HG02938 (cell line): ENCODE results near the gene GMPPB.

ENCODE experiments used
- ATAC-seq: cut with Tn5 transposase; IDR thresholded peaks from one replicate; pipeline ENCODE4 v1.9.1; 2021; ENCODE audit warnings: mild to moderate bottlenecking, moderate library complexity; ENCODE audit not compliant: unreplicated experiment

The GMPPB gene

DNA sequence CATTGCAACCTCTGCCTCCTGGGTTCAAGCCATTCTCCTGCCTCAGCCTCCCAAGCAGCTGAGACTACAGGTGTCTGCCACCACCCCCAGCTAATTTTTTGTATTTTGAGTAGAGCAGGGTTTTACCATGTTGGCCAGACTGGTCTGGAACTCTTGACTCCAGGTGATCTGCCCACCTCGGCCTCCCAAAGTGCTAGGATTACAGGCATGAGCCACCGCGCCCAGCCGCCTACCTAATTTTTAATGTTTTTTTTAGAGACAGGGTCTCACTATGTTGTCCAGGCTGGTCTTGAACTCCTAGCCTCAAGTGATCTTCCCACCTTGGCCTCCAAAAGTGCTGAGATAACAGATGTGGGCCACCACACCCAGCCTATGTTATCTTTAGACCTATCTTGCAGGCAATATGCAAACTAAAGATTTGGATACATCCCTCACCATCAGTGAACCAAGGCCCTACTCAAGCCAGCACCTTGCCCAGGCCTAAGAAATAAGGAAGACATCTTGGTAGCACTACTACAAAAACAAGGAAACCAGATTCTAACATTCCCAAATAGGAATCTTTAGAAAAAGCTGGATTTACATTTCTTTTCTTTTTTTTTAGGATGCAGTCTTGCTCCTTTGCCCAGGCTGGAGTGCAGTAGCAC, 6.3 kb upstream of the GMPPB start:
- ATAC-seq = no peak

DNA sequence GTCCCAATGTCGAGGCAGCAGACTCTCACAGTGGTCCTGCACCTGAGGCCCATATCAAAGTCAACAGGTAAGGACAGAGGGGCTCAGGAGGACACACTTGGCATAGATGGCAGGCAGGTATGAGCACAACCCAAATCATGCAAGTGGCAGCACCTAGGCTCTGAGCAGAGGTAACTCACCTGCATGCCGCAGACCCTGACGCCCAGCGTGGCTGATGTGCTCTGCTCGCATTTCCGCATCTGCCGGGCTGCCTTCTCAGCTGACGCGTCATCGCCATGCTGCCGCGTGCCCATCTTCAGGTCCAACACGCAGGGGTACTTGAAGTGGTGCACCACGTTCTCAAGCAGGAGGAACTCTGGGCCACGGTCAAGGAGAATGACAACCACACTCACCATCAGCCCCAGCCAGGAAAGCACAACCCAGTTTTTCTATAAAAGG, 4.2 kb upstream of the GMPPB start:
- no peak for ATAC-seq

- ATAC-seq = no peak
Observed at GRCh38 chr3:49727154-49727923, 3.6 kb upstream of the GMPPB start.

DNA sequence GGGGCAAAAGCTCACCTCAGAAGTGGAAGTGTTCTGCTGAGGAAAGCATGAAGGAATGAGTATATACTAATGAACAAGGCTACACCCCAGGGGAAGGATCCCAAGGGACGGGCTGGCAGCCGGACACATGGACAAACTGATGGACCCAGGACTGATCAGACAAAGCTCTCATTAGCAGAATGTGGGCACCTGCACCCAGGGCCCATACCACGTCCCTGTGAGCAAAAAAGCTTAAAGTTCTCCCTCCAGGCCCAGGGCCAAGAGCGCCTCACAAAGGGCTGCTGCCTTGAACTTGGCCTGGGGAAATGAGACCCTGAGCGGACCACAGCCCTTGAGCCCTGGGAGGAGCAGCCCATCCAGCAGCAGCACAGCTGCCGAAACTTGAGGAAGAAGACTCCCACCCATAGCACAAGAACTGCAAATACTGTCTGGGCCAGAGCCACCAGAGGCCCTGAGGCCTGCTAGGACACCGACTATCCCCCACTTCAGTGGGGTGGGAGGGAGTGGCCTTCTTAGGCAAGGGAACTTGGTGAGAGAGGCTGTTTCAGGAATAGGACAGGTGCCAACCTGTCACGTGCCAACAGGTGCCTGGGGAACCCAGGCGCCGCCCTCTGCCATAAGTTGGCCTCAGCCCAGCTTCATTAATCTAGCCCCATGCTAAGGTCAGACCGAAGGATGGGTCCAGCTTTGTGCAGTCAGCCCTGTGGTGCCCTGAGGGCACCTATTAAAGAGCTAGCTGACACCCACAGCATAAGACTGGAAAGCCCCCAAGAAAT, 2.3 kb upstream of the GMPPB start:
- ATAC-seq = no peak

GRCh38 chr3:49724586-49724985, 835 bp upstream of the GMPPB start:
- ATAC-seq = no peak

GRCh38 chr3:49723296-49723627, 489 bp downstream of the GMPPB start:
- ATAC-seq = no peak

GRCh38 chr3:49722896-49723295, 855 bp downstream of the GMPPB start:
- ATAC-seq = no peak

GRCh38 chr3:49721896-49722781, 1.6 kb downstream of the GMPPB start:
- no peak for ATAC-seq

DNA sequence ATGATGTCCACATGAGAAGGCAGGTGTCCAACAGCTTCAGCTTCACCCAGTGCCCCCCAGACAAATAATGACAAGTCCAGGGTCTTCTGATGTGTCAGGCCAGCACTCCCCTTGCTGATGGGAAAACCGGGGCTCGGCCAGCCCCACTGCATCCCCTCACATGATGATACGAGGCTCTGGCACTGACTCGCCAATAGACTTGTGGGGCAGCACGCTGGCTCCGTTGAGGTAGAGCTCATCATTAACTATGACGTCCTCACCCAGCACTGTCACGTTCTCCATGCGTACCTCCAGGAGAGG, 2.2 kb downstream of the GMPPB start:
- no peak for ATAC-seq

GRCh38 chr3:49720855-49721595, 2.7 kb downstream of the GMPPB start:
- no peak for ATAC-seq

DNA sequence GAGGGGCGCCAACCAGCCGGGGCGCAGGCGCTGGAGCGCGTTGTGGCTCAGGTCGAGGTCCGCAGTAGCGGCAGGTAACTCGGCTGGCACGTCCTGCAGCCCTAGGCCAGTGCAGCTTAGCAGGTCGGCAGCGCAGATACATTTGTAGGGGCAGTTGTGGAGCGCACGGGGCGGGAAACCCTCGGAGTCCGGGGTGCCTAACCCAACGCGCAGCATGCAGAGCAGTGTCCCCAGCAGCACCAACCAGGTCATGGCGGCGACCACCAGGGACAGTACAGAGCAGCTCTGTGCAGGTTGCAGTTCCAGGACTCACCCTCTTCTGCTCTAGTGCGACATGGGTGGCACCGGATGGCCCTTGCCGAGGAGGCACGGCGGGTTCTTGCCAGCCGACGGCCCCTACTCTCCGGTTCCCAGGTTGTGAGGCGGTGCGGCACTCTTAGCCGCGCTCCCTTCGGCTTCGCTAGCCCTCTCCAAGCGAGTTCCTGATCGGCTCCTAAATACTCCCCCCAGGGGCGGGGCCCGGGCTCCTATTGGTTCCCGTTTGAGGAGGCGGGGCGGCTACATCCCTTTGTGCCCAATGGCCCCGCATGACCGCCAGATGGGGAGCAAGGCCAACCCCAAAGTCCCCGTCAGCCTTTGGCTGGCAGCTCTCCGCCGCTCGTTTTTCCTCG, 4.4 kb downstream of the GMPPB start, which contains the start of gene AMIGO3:
Gene AMIGO3, minus strand, starts transcription at position 471 of the 671 bp plus-strand sequence. Its CDS starts 219 bp downstream, at position 252.
- ATAC-seq = peak; percentile 50

DNA sequence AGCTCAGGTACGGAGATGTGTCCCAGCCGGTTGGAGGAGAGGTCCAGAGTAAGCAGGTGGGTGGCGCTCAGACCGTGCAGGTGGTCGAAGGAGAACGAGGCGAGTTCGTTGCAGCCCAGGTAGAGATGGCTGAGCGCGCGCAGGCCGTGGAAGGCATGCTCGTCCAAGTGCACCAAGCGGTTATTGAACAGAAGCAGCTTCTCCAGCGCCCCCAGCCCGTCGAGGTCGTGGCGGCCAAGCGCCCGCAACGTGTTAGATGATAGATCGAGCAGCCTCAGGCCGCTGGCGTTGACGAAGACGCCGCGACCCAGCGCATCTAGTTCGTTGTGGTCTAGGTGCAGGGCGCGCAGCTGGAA, 4.9 kb downstream of the GMPPB start:
- no peak for ATAC-seq

DNA sequence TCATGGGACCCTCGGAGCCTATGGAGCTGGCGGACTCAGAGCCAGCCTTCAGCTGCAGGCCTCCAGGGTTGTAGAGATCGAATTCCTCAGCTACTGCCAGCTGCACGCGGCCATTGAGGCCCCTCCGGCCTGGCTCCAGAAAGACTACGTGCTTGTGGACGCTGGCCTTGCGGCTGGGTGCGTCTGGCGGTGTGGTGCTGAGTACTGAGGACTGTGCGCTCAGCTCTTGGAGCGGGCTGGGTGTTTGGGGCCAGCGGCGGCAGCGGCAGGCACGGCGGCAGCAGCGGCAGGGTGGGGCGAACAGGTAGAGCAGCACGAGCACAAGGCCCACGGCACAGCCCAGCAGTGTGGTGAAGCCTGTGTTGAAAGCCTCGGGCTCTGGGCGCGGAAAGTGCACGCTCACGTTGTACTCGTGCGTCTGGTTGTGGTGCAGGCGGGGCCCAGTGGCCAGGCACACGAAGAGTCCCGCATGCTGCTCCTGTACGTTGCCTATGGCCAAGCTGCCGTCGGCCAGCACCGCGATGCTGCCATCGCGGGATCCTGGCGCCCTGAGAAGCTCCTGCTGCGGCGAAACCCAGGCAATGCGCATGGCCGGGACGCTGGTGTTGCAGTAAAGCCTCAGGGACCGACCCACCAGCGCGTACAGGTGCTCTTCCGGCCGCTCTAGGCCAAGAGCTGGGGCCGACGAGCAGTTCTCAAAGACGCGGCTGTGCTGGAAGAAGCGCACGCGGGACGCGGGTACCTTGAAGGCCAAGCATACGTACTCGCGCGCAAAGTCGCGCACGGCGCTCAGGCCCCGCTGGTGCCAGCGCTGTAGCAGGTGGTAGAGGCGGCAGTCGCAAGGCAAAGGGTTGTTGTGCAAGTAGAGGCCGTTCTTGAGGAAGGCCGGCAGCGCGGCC, 5.5 kb downstream of the GMPPB start:
- no peak for ATAC-seq

DNA sequence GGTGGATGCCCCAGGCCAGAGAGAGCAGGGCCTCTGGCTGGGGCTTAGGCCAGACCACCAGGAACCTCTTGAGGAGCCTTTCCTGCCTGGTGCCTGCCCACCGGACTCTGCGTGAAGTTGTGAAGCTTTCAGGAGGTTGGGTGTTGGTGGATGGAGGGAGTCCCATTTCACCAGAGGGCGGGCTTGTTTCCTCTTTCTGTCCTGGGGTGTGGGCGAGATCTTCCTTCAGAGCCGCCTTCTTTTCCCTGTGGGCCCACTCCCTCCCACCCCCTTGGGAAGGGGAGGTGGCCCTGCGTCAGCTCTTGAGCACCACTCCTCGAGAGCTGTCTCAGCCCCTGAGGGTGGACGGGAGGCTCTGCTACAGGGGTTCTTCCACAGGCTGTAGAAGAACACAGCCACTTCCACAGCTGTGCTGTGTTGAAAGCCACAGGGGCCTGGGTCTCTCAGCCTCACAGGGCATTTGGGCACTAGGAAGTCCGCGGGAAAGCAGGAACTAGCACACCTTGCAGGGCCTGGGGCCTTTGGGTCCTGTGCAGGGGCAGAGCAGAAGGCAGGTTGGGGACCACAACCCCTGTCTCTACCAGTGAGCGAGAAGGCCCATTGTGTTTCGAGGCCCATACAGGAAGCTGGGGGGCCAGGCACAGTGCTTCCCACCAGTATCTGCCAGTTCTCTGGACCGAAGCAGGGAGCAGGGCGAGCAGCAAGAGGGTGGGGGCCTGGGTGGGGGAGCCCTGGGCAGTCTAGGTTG, 6.4 kb downstream of the GMPPB start:
- ATAC-seq = no peak

DNA sequence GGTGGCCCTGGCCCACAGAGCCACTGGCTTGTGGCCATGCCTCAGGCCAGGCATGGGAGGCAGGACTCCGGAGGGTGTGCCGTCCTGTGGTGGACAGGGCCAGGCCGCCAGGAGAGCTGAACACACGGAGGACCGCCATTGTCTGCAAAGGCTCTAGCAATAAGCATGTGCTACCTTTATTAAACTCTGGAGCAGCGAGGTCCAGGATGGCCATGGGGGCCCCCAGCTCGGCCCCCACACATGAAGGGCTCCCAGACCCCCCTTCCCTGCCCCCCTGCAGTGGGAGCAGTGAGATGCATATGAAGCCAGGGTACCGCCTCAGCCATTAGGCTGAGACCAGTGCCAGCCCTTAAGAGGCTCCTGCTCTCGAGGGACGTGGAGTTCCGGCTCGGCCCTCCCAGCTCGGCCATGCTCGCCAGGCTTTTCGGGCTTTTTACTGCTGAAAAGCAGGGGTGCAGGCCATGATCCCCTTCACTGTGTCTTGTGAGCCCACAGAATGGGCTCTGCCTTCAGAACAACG, 7.0 kb downstream of the GMPPB start:
- no peak for ATAC-seq

DNA sequence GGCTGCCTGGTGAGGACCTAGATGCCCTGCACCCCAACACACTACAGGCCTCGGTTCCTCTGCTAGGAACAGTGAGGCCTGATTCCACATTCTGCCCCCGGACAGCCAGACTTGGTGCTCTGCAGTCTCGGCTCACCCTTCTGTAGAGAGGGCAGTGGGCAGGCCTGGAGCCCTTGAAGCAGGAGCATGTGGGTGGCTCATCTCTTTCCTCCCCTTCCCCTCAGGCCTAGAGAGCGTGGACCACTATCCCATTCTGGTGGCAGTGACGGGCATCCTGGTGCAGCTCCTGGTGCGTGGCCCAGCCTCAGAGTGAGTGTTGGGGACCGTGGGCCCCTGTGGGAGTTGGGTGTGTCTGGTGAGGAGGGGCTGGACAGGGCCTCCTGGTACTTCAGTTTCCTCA, 7.6 kb downstream of the GMPPB start:
- no peak for ATAC-seq

DNA sequence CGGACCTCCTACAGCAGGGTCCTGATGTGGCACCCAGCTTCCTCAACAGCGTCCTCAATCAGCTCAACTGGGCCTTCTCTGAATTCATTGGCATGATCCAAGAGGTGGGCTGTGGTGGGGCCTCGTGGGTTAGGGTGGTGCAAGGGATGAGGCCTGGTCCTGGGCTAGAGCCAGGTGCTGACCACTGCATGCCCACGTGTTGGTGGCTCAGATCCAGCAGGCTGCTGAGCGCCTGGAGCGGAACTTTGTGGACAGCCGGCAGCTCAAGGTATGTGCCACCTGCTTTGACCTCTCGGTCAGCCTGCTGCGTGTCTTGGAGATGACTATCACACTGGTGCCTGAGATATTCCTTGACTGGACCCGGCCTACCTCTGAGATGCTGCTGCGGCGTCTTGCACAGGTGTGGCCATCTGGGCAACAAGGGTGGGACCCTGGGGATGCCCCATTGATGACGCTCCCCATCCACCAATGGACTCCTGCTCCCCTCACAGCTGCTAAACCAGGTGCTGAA, 8.1 kb downstream of the GMPPB start:
- ATAC-seq = no peak
